Right atrium auricular region (tissue), 2 donors: ENCODE results near the gene CHTF18. TPM values are rescaled to one million over a fixed set of nuclear protein-coding genes. Genes with fewer than 3 reads are reported as not detected.
"Not testable (repeated sequence)": the region's sequence is repeated elsewhere in the genome, so short reads cannot be mapped to it uniquely, and the experiment has no call there.

Experiments used
- DNase-seq: peaks from one replicate; pipeline ENCODE4 v3.0.0-alpha.2; 2019; ENCODE audit warnings: low spot score
- H3K27ac ChIP-seq, 2 donors: fragments of 200-600 bp; sonication (generic); 1 replicate in 1 of 2; 2 replicates in 1 of 2; pipeline ENCODE4 v1.5.1; 2016 to 2019
- H3K27me3 ChIP-seq, 2 donors: fragments of 200-600 bp; sonication (generic); one replicate each; pipeline versions ENCODE4 v1.5.1 to v1.6.0; 2017 to 2019
- H3K36me3 ChIP-seq: fragments of 200-600 bp; sonication (generic); one replicate; pipeline ENCODE4 v1.5.1; 2016
- H3K4me1 ChIP-seq, 2 donors: fragments of 200-600 bp; sonication (generic); one replicate each; pipeline versions ENCODE4 v1.5.1 to v1.6.0; 2017 to 2019
- H3K4me3 ChIP-seq, 2 donors: fragments of 200-600 bp; sonication (generic); 1 replicate in 1 of 2; 2 replicates in 1 of 2; pipeline ENCODE4 v1.5.1; 2017 to 2019; ENCODE audit warnings: mild to moderate bottlenecking in 1 of 2, moderate library complexity in 1 of 2
- H3K9me3 ChIP-seq, 2 donors: fragments of 200-600 bp; sonication (generic); one replicate each; pipeline ENCODE4 v1.5.1; 2019
- total RNA-seq, 2 donors: library from RNA; depleted of rRNA; stranded (reverse); fragments of >200 nt; gene quantifications; one replicate each; pipeline ENCODE4 v1.1.0, GENCODE V29; 2016
- TF ChIP-seq, protein P1 (sequence below), 2 donors: fragments of 200-600 bp; sonication (generic); IDR thresholded peaks; one replicate each; pipeline ENCODE4 v1.5.1; 2019; ENCODE audit warnings: antibody characterized with exemption in 2 of 2

The CHTF18 gene
- 1 to 10 TPM; 1.8 to 2.3 TPM for total RNA-seq

DNA sequence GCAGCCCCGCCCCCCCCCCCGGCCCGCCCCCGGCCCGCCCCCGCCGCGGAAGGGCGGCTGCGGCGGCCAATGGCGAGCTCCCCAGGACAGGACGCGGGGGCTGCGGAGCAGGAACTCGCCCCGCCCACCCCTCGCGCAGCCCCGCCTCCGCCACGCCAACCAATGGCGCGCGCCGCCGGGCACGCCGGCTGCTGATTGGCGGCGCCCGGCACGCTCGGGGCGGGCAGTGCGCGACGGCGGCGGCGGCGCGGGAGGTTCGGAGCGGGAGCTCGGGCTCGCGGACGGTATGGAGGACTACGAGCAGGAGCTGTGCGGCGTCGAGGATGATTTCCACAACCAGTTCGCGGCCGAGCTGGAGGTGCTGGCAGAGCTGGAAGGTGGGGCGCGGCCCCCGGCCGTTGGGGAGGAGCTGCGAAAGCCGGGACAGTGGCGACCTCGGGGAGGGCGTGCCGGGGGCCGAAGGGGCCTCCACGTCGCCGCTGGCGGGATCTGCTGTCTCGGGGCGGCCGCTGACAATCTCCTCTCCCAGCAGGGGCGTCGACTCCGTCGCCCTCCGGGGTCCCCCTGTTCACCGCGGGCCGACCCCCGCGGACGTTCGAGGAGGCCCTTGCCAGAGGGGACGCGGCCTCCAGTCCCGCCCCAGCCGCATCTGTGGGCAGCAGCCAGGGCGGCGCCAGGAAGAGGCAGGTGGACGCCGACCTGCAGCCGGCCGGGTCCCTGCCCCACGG is at the start of gene CHTF18:
Gene CHTF18 (plus strand): TSS at position 222 of the 728 bp plus-strand sequence. CDS start 65 bp downstream, at position 287.
- H3K27me3 ChIP-seq = no peaks in the 10 kb centered on the region
- TF ChIP-seq, protein P1, sequence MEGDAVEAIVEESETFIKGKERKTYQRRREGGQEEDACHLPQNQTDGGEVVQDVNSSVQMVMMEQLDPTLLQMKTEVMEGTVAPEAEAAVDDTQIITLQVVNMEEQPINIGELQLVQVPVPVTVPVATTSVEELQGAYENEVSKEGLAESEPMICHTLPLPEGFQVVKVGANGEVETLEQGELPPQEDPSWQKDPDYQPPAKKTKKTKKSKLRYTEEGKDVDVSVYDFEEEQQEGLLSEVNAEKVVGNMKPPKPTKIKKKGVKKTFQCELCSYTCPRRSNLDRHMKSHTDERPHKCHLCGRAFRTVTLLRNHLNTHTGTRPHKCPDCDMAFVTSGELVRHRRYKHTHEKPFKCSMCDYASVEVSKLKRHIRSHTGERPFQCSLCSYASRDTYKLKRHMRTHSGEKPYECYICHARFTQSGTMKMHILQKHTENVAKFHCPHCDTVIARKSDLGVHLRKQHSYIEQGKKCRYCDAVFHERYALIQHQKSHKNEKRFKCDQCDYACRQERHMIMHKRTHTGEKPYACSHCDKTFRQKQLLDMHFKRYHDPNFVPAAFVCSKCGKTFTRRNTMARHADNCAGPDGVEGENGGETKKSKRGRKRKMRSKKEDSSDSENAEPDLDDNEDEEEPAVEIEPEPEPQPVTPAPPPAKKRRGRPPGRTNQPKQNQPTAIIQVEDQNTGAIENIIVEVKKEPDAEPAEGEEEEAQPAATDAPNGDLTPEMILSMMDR (IDR thresholded peaks at IDR 0.05) = no peak
- no peaks in the 10 kb centered on the region for H3K9me3 ChIP-seq
- peaks cover 0 to 24% of the 10 kb centered on the region in 2 donors for H3K4me1 ChIP-seq
- peak within 1 kb of the TSS; percentile 58 to 69 for H3K27ac ChIP-seq
- peaks cover 7% of the 10 kb centered on the region for H3K36me3 ChIP-seq
- peak; percentile 88 for DNase-seq
- H3K4me3 ChIP-seq = peak within 1 kb of the TSS; percentile 91 to 99

DNA sequence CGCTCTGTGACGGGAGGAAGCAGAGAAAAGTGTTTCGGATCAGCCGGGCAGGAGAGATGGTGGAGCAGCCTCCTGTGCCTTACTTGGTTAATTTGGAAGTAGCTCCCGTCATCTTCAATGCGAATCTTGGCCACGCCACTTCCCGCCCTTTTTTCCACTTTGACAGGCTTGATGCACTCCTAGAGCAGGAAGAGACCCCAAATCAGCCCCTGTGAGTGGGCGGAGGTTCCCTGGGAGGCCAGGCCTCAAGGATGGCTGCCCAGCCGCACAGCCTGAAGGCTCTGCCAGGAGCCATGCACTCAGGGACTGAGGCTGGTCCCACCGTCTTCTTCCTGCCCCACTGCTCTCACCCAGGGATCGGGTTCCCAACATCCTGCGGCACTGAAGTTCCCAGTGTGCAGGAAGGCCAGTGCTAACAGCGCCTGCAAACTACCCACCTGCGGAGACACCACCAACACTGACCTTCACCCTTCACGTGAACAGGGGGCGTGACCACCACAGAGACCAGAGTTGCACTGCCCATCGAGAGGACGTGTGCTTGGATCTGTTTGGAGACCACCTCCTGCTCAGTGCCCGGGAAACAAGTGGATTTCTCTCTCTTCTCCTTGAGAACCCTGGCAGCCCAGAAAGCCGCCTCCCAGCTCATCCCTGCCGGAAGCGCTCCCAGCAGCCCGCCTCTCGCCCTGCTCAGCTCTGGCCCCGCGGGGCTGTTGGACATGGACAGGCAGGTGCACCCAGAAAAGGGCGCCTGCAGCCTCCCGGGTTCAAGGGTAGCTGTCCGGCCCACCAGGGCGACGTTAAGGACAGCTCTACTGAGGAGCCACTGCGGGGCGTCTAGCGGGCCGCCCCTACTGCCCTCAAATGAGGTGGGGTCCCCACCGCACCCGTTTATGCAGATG is 48.6 kb upstream of the CHTF18 start:
- no peak for DNase-seq
- Histone ChIP-seq H3K27ac (peak overlapping the region in 1 of 2 donors; percentile 78), H3K4me3 (peak overlapping the region; percentile 61 to 83), H3K9me3 (no peaks in the 10 kb centered on the region), H3K27me3 (no peaks in the 10 kb centered on the region), H3K4me1 (peaks cover 0 to 13% of the 10 kb centered on the region in 2 donors), H3K36me3 (peaks cover 25% of the 10 kb centered on the region)
- TF ChIP-seq, protein P1 (IDR thresholded peaks at IDR 0.05) = no peak

DNA sequence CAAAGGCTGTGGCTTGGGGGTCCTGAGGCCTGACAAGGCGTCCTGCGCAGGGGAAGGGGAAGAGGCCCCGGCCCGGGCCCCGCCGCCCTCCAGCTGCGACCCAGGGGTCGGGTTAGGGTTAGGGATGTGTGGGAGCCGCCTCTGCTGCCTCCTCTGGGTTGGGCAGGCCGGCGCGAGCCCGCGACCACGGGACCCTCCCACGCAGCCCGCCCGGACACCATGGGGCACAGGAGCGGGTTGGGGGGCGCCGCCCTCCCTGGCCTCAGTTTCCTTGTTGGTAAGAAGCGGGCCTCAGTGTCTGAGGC is 48.0 kb upstream of the CHTF18 start:
- TF ChIP-seq, protein P1 (IDR thresholded peaks at IDR 0.05) = no peak
- peak overlapping the region; percentile 55 to 78 for H3K27ac ChIP-seq
- peaks cover 19% of the 10 kb centered on the region for H3K36me3 ChIP-seq
- H3K27me3 ChIP-seq = no peaks in the 10 kb centered on the region
- H3K4me1 ChIP-seq = peaks cover 0 to 13% of the 10 kb centered on the region in 2 donors
- H3K4me3 ChIP-seq = peak overlapping the region; percentile 61 to 83
- DNase-seq = no peak
- no peaks in the 10 kb centered on the region for H3K9me3 ChIP-seq

DNA sequence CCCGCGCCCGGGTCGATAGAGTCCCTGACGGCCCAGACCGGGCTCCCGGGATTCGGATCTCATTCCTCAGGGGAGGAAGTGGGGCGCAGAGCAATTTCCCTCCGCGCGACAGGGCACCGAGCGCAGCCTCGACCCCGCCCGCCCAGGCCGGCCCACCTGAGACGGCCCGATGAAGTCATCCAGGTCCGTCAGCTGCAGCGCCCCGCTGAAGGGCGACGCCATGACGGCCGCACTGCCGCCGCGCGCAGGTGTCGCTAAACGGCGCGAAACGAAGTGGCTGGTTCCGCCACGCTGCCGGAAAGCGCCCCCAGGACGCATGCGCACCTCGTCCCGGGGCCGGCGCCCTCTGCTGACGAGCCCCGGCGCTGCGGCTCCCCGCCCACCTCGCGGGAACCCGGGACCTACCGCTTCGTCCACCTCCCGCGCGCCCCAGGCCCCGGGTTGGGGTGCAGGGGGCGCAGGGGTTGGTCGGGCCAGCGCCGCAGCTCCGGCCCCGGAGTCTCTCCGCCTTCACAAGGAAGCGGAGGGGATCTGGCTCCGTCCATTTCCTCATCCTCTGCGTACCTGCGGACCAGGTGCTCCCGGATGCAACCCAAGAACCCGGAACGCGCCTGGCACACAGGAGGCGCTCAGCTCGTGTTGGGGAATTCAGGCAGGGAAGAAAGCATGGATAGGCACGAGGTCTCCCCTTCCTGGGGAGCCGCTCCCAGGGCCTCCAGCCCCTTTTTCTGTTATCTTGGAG is 47.5 kb upstream of the CHTF18 start, which contains the start of gene CIAO3:
Gene CIAO3 (minus strand): TSS at position 234 of the 742 bp plus-strand sequence. CDS start 12 bp downstream, at position 222.
- Histone ChIP-seq H3K27me3 (no peaks in the 10 kb centered on the region), H3K4me1 (peaks cover 0 to 13% of the 10 kb centered on the region in 2 donors), H3K36me3 (peaks cover 15% of the 10 kb centered on the region), H3K4me3 (peak within 1 kb of the TSS; percentile 61 to 83), H3K27ac (peak within 1 kb of the TSS; percentile 55 to 78), H3K9me3 (no peaks in the 10 kb centered on the region)
- TF ChIP-seq, protein P1 (IDR thresholded peaks at IDR 0.05) = peak; percentile 94 to 100
- DNase-seq = peak; percentile 88

DNA sequence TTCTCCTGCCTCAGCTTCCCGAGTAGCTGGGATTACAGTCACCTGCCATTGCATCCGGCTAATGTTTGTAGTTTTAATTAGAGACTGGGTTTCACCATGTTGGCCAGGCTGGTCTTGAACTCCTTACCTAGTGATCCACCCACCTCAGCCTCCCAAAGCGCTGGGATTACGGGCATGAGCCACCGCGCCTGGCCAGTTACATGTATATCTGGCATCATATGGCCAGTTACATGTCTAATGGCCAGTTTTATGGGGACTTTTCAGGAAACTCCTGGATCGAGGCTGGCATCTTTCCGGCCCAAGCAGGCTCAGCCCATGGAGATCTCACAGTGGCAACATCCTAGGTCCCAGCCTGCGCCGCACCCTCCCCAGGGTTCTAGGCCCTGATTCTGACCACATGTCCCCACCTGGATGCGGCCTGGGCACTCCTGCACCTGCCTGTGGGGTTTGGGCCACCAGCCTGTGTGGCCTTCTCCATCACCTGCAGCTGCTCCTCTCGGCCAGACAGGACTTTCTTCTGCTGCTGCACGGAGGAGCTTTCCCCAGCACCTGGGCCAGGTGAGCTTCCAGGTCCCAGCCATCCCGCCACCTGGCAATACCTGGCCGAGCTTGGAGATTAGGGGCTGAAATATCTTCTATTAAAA is 46.3 kb upstream of the CHTF18 start:
- Histone ChIP-seq H3K4me1 (peaks cover 0 to 13% of the 10 kb centered on the region in 2 donors), H3K4me3 (no peak overlapping the region), H3K27ac (no peak overlapping the region), H3K9me3 (no peaks in the 10 kb centered on the region), H3K36me3 (peaks cover 4% of the 10 kb centered on the region), H3K27me3 (no peaks in the 10 kb centered on the region)
- no peak for DNase-seq
- TF ChIP-seq, protein P1 (IDR thresholded peaks at IDR 0.05) = no peak

DNA sequence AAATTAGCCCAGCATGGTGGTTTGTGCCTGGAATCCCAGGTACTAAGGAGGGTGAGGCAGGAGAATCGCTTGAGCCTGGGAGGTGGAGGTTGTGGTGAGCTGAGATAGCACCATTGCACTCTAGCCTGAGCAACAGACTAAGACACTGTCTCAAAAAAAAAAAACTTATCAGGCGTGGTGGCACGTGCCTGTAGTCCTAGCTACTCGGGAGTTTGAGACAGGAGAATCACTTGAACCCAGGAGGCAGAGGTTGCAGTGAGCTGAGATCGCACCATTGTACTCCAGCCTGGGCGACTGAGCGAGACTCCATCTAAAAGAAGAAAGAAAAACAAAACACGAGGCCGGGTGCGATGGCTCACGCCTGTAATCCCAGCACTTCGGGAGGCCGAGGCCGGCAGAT is 45.5 kb upstream of the CHTF18 start:
- not testable (repeated sequence) for H3K27ac ChIP-seq, H3K27me3 ChIP-seq, DNase-seq, H3K36me3 ChIP-seq, H3K4me3 ChIP-seq, H3K9me3 ChIP-seq
- peaks cover 0 to 13% of the 10 kb centered on the region in 2 donors for H3K4me1 ChIP-seq
